HG03175 (cell line): ENCODE data around the gene SPOCK1.

Source experiments
- ATAC-seq: cut with Tn5 transposase; IDR thresholded peaks from one replicate; pipeline ENCODE4 v1.9.1; 2021; ENCODE audit warnings: mild to moderate bottlenecking, moderate library complexity; ENCODE audit not compliant: unreplicated experiment

Gene SPOCK1

DNA sequence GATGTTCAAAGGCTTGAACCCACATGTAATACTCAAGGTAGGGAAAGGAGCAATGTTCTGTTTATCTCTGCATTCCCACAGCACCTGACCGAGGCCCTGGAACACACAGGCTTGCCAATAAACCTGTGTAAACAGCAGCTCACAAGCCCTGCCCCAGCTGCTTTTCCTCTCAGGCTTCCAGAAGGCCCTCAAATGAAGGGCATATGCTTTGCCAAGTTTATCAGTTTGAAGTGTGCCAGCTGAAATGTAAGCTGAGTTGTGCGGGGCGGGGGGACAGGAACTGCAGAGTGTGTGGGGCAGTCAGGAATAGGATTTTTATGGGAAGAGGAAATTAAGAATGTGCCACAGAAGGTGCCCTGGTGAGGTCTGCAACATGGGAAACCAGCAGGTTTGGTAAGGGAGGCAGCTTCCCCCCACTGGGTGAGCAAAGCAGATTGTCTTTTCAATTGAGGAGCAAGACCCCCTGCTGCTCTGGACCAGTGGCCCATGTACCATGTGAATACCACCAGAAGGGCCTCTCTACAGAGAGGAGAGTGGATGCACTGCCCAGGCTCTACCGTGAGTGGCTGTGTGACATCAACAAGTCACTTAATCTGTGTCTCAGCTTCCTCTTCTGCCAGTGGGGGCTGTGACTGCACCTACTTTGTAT lies 194.8 kb downstream of the SPOCK1 start:
- no peak for ATAC-seq

DNA sequence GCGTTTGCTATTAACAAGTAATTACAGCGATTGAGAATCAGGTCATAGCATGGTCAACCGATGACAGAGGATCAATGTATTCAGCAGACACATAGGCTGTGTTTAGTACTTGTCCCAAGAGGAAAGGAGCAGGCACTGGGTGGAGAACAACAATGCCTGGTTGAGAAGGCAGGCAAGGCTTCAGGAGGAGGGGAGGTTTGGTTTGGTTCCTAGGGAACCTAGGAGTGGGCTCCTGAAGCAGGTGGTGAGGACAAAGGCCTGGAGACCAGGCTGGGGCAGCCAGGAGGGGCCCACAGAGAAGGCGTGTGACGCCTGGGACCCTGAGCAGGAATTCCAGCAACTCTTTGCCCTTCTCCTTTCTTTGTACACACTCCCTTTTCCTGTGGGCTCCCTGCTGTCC lies 195.6 kb downstream of the SPOCK1 start:
- ATAC-seq, result no peak

DNA sequence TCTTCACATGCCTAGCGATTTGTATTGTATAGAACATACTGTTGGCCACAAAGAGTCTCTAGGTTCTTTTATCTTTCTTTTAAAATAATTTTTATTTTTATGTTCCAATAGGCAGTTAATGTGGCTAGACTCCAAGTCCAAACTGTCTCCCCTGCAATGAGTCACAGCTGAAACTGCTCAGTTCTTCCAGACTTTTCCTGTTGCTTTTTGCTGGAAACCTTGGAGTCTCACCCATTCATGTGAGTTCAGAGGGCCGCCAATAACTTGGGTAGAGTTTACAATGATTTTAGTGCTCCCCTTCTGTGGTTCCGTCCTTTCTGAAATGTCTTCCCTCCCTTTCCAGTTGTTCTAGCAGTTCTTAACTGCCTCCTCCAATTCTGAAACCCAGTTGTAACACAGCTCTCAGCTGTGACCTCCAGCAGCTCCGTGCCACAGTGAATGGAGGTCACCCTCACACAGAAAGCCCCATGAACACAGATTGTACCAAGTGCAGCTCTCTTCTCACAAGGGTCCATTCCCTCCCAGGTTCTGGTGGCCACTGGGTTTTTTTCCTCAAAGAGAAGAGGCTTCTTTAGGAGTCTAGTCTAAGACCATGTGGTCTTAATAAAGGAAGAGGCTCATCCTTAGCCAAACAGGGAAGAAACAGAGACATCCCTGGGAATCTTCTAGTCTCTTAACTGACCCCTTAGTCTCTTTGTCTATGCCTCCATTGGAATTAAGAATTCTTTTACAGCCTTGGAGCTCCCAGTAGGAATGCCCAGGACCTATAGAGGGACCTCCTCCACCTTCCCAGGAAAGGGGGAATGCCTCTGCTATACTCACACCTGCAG lies 198.5 kb downstream of the SPOCK1 start:
- ATAC-seq, result no peak

DNA sequence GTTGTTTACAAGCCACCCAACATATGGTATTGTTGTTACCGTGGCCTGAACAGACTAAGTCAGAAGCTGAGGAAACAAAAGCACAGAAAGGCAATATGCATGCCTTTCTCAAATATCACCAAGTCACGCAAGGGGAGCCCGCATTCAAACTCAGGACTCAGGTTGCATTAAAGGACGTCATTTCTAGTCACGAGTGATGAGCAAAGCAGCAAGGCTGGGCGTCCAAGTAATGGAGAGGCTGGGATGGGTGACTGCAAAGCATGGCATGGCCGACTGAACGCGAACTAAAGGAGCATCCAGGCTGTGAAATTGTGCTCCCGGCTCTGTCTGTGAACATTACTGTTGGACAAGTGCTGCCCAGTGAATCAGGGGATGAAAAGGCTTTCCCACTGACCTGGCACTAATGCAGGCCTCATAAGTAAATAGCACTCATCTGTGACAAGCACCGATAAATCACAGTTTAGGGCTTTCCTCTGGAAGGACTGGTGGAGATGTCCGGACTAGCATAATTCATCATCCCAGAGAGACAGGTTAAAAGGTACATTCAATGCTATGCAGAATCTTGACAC lies 202.8 kb downstream of the SPOCK1 start:
- no peak for ATAC-seq

DNA sequence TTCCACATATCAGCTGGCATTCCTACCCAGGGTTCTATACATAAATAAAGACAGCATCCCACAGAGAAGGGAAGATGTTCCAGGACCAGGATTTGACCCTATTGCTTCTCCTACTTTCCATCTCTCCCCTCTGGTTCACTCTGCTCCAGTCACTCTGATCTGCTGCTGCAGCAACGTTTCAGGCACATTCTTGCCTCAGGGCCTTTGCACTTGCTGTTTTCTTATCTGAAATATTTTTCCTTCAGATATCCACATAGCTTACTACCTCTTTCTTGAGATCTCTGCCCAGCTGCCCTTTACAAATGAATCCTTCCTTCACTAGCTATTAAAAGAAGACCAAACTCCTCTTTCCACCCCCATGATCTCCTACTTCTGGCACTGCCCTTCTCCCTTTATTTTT lies 204.5 kb downstream of the SPOCK1 start:
- no peak for ATAC-seq

DNA sequence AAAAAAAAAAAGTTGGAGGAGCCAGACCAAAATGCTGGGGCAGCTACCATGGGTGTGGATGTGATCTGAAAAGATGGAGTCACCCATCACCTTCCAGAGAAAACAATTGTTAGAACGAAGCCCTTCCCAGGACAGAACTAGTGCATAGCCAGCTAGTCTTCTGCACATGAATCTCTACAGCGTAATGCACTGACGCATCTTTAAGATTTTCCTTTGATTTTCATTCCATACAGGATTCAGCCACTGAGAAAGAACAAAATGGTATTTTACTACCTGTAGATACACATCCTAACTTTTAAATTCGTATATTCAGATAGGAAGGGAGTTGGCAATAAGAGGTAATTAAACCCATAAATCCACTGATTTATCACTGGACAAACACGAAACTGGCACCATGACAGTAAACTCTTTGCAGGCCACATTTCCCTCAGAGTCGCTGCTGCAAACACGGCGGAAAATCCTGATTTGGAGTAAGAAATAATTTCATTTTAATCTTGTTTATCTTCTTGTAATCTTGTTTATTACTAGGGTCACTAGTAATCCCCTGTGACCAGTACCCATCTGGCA lies 206.6 kb downstream of the SPOCK1 start:
- ATAC-seq, result no peak

DNA sequence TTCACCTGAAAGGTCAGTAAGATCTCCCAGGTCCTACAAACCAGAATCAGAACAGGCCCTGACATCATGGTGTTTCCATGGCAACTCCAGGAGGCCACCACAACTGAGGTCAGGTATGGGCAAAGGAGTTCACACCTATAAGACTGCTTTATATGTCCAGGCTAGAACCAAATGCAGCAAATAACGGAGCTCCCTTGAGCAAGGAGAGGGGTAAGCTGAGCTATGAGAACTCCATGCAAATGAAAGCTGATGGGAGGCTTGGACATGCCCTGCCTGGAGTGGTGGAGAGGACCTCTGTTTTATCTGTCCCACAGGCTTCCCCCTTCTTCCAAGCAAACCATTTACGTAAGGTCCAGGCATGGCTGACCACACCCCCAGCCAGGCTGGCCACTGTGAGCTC lies 207.7 kb downstream of the SPOCK1 start:
- no peak for ATAC-seq

DNA sequence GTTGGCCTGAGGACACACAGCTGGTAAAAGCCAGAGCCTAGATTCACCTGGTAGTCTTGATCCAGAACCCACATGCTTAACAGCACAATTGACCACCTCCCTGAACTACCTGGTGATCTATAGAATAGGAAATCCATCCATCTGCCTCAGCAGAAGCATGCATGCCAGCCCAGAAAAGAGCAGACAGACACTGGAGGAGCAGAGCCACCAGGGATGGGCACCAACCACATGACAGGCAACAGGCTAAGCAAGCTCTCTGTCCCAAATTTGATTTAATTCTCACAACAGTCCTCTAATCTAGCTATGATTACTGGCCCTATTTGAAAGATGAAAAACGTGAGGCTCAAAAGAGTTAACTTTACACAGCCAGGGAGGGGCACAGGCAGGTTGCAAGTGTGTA lies 208.1 kb downstream of the SPOCK1 start:
- no peak for ATAC-seq

DNA sequence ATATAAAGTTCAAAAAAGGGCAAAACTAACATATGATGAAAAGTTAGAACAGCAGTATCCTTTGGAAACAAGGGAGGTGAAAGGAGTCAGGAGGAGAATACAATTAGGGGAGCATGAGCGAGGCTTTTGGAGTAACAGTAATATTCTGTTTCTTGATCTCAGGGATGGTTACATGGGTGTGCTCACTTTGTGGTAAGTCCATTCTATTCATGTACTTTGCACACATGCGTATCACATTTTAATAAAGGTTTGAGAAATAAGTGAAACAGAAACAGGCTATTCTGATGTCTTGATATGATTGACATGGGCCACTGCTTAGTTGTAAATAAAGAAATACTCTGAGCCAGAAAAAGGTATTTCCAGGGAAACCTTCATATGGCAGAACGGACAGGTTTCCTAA lies 208.8 kb downstream of the SPOCK1 start:
- no peak for ATAC-seq

DNA sequence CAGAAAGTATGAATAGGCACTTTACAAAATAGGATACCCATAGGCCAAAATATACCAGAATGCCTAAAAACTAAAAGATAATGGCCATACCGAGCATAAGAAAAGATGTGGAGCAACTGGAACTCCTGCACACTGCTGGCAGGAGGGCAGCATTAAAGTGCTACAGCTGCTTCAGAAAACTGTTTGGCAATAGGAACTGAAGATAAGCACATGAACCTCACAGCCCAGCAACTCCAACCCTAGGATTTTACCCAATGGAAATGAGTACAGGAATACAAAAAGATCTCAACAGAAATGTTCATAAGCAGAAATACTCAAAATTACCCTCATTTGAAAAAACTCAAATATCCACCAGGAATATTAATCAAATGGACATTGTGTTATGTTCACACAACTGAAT lies 209.3 kb downstream of the SPOCK1 start:
- no peak for ATAC-seq

DNA sequence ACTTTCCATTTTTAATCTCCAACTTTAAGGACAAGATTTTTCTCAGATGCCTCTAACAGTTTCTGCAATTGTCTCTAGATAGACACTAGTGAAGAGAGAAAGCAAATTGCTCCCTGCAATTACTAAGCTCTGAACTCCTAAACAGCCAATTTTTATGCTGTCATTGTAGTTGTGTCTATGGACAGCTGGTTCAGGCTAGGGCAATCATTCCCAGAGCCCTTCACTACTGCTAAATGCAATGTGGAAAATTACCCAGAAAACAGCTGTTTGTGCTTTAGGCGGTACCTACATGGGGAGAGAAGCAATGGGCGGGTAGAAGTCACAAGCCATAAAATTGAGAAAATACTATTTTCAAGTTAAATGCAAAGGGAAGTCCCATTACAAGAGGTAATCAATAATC lies 211.6 kb downstream of the SPOCK1 start:
- ATAC-seq, result no peak

DNA sequence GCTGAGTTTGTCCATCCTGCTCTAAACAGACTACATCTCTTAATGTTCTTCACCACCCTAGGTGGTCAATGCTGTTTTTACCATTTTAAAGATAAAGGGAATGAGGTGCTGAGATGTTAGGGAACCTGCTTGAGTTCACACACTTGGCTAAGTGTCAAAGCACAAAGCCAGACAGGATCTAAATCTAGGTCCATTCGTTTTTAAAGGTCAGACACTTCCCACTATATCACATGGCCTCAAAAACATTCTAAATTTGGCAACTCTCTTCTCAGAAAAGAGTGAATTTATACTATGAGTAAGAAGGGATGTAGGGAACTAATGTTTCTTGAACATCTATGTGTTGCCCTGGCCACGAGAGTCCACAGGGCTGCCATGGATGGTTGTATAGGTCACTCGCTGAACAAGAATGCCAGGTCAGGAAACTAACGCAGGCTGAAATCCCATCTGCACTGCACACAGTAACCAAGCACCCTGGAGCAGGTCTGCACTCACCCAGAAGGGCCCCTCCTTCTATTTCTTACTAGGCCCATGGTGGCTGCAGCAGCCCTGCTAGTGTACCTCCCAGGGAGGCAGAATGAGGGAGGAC lies 213.0 kb downstream of the SPOCK1 start:
- ATAC-seq, result no peak

DNA sequence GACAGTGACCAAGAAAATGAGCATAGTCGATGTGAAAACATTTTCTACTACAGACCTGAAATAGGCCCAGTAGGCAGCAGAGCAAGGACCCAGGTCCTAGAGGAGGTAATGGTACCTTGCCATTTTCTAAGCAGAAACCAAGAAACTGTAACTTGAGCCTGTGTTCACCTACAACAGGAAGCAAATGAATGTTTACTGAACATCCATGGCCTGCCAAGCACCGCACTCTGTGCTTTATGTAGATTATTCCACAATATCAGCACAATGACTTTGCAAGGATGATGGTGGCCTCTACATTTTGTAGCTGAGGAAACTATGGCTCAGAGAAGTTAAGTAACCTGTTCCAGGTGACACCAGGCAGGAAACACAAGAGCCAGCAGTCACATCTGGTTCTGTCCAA lies 215.3 kb downstream of the SPOCK1 start:
- ATAC-seq, result no peak

DNA sequence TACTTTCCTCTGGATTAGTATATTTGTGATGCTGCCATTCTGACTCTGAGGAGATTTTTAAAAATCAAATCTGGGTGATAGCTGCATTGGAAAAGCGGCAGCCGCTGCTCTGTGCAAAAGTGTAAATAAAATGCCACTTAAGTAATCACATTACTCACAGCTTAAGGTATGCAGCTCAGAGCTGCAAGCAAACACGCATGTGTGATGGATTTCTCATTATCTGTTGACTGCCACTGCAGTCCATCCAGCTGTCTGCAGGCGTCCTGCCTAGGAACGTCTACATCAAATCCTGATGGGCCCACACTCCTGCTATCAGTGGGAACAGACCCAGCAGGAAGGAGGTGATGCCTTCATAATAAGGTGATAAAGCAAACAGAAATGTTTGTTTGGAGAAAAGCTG lies 216.9 kb downstream of the SPOCK1 start:
- ATAC-seq, result no peak

DNA sequence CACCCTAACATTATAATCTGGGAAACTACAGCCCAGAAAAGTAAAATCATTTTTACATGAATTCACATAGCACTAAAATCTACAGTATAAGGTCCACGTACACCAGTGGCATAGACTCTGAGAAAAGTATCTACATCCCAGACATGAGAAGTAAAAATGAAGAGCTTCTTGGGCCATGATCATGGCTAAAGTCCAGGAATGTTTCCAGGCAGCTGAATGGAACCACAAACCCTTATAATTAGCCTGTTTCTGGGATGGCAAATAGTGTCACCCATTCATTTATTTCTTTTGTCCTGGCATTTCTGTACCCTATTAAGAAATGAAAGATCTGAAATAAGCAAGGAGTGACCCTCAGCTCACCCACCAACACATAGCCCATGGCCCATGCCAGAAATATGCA lies 217.9 kb downstream of the SPOCK1 start:
- no peak for ATAC-seq

DNA sequence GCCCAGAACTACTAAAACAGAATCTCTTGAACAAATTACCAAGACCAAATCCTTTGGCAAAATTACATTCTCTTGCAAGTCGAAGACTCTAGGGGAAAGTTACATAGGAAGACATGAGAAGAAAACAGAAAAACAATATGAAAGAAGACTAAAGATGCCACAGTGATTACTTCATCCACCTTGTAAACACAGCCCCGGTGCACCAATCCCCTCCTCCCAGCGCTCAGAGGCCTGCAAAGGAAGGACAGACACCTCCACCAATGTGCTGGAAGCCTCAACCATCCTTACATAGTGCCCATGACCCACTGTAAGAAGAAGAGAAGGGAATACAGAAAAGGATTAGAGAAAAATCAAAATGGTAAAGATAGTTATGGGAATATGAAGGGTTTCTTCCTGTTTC lies 218.5 kb downstream of the SPOCK1 start:
- ATAC-seq, result no peak

DNA sequence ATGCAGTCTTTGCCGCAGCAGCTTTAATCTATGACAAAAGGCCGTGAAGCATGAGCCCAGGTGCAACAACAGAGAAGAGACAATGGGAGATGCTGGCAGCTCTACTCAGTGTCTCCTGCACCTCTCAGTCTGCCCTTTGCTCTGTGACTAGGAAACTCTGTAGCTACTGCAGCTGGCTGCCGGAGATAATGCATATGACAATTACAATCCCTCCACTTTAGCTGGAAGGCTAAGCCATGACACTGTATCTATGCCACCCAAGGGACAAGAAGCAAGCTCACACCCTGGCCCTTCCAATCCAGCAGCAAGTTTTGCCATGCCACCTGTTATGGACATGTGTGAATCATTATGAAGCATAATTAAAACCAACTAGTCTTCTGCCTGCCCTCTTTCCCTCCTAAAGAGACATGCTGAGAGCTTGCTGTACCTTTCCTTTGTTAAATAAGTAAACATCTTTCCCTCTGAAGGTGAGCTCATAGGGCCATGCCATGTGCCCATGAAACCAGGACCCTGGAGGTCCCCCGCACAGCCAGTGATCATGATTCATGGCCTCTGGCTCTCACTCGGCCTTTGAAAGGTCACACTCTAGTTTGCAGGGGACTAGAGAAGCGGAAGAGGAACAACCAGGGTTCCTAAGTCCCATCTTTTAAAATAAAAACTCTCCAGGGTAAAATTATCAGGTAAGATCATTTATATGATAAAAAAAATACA lies 219.4 kb downstream of the SPOCK1 start:
- no peak for ATAC-seq

DNA sequence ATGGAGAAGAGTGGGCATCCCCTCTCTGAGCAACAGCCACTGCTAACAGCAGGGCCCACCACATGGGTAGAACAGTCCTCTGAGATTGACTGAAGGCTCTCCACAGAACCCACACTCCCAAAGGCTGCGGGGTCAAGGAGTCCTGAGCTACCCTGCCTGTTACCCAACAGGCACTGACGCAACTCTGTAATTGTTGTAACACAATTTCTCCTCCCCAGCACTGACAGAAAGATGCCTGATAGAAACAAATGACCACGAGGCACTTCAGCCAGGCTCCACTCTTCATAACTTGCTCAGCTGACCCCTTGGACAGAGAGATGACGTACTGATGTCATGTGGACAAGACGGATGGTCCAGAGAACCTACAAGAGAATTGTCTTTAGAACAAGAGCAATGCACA lies 220.7 kb downstream of the SPOCK1 start:
- ATAC-seq, result no peak

DNA sequence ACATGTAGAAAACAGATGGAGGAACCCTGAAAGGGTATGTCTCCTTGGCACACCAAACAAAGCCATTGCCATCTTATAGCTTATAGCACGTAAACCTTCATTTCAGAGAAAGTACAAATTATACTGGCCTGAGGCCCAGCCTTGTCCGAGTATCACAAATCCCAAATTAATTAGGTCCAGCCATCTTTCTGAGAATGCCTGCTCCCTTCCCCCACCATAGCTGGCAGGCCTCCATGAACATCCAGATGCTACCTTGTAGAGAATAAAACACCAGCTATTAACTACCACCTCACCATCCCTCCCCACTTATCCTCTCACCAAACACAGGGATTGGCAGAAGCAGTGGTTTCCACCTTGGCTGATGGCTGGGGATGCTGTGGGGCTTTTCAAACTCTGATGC lies 224.0 kb downstream of the SPOCK1 start:
- ATAC-seq, result no peak

DNA sequence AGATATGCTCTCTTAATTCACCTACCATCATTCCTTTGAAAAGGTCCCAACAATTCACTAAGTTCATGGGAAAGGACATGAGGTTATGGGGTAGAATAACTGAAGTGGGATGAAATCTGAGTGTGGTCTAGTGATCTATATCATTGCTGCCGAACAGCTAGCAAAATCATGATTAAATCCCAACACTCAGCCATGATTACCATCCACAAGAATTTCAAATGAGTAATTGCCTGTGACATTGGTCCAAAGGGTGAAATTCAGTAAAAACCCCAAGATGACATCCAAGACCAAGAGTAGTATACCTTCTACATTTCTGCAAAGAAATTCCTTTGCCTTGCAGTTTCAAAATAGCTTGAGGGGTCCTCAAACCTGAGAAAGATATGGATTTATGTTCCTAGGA lies 225.6 kb downstream of the SPOCK1 start:
- ATAC-seq, result no peak

DNA sequence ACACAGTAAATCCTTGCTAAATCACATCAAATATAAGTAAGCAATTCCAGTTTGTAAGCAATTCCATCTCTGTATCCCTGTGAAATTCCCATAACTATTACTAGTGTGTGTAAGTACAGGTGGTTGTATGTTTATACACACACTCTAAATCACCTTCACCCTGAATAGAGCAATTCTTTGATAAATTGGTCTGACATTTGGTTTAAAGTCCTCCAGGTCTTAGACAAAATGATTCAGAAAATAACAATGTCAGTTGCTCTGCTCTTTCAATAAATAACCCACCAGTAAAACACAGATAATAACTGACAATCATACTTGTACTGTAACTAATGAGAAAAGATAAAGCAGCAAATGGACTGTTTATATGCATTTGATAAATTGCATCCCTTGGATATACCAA lies 226.3 kb downstream of the SPOCK1 start:
- no peak for ATAC-seq
